ENCODE measurements around the gene TRAPPC12.

TRAPPC12 gene

GRCh38 chr2:3408781-3409180 is 29.3 kb downstream of the TRAPPC12 start:
- DNase-seq (ENCODE audit: low read depth in 2 of 2) = no peak

GRCh38 chr2:3409627-3410170 is 30.2 kb downstream of the TRAPPC12 start:
- no peak for DNase-seq (ENCODE audit: low read depth in 2 of 2)

DNA sequence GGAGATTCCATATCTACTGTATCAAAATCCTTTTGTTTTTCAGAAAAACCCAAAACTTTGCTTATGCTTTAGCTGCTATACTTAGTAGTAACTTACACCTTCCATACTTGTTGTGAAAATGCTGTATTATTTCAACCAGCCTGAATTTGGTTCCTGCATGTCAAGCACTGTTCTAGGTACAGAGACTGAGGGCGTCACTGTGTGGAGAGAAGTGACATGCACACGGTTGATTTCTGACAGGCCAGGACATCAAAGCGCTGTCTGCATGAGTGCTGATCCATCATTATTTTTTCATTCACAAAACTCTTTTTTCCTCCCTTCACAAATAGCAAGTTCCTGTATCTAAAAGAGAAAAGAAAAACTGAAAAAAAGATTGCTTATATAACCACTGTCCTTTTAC is 31.6 kb downstream of the TRAPPC12 start:
- DNase-seq (ENCODE audit: low read depth in 2 of 2) = no peak

DNA sequence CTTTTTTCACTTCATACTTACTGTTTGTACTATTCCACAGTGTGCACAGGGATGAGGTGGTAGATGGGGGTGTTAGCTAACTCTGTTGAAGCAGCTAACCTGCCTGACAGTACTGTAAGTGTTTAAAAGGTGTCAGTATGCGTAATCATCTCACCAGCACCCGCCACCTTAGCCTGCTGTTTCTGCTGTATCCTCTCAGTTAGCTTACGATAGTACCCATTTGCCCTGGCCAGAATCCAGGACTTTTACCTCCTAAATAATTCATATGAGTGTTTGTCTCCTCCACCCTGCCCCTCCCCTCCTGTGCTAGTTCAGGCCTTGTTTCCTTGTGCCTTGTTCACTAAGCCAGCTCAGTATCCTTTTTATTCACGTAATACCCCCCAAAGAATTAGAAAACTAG is 34.2 kb downstream of the TRAPPC12 start:
- no peak for DNase-seq (ENCODE audit: low read depth in 2 of 2)

- DNase-seq (ENCODE audit: low read depth in 2 of 2) = no peak
These were observed 34.8 kb downstream of the TRAPPC12 start for GRCh38 chr2:3414133-3414860.

- DNase-seq (ENCODE audit: low read depth in 2 of 2) = no peak
These were observed 39.4 kb downstream of the TRAPPC12 start for GRCh38 chr2:3418766-3419404.

DNA sequence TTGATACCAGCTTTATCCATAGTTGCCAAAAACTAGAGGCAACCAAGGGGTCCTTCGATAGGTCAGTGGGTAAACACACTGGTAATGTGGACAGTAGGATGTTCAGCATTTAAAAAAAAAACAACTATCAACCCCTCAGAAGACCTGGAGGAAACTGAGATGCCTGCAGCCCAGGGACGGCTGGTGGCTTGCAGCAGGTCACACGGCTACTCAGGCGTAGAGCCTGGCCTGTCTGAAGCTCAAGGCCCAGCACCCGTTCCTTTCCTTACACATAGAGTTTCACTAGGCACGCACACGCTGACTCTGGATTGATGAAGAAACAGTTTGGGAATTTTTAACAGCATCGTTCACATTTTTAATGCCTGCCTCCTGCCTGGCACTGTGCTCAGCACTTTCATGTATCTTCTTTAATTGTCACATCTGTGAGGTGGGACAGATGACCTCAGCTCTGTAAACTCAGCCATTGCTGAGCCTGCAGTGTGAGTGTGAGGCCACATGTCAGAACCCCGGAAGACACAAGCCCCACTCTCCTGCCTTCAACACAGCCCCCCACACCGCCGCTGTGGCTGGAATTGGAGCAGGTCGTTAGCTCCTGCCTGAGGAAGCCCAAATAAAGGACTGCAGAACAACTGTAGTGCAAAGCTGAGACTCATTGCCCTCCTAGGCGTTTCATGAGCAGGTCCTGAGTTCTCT is 40.7 kb downstream of the TRAPPC12 start:
- DNase-seq (ENCODE audit: low read depth in 2 of 2) = no peak

DNA sequence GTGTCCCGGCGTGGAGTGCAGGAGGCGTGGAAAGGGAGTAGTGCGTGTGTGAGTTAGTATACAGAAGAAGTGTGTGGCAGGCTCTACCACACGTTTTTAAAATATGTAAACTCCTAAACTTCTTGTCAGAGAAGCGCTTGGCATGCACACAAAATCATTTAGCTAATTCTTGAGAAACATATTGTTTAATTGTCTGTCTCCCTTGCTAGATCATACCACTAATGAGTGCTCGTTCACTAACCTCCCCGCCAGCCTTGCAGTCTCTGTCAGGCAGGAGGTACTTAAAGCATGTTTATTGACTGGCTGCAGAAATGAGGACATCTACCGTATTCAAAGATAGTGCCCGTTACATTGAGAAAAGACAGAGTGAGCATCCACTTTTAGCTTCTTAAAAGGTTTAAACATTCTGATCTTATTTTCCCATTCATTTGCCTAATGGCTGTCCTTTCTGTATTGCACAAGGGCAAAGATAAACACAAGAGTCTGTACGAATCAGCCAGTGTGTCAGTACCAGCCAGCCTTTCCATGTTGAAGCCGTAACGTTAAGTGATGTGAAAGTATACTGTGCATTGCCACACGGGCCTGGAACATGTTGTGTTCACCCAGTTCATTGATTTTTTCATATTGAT is 41.4 kb downstream of the TRAPPC12 start:
- no peak for DNase-seq (ENCODE audit: low read depth in 2 of 2)

- DNase-seq (ENCODE audit: low read depth in 2 of 2) = no peak
These were observed 42.1 kb downstream of the TRAPPC12 start for GRCh38 chr2:3421580-3421979.

- no peak for DNase-seq (ENCODE audit: low read depth in 2 of 2)
These were observed 42.8 kb downstream of the TRAPPC12 start for GRCh38 chr2:3422161-3422779.

GRCh38 chr2:3423492-3424170 is 44.1 kb downstream of the TRAPPC12 start:
- DNase-seq (ENCODE audit: low read depth in 2 of 2) = peak; percentile 73 to 76

- DNase-seq (ENCODE audit: low read depth in 2 of 2) = no peak
These were observed 44.8 kb downstream of the TRAPPC12 start for GRCh38 chr2:3424171-3424795.

GRCh38 chr2:3426615-3427014 is 47.1 kb downstream of the TRAPPC12 start:
- DNase-seq (ENCODE audit: low read depth in 2 of 2) = no peak

- no peak for DNase-seq (ENCODE audit: low read depth in 2 of 2)
These were observed 47.8 kb downstream of the TRAPPC12 start for GRCh38 chr2:3427272-3427671.

DNA sequence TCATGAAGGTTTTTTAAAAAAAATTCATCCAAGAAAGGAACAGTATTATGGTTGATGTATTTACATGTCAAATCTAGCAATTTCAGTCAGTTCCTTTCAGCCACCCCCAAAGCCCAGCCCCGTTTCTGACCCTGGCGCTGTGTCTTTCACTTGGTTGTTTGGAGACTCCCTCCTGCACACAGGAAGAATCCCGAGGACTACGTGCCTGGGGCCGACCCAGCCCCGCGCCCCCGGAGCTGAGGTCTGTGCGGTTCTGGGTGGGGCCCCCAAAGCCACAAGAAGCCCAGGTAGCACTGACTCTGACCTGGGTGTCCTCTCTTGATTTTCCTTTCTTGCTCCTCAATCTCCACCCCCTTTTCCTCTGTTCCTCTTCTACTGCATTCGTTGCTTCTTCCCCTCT is 49.1 kb downstream of the TRAPPC12 start:
- no peak for DNase-seq (ENCODE audit: low read depth in 2 of 2)

DNA sequence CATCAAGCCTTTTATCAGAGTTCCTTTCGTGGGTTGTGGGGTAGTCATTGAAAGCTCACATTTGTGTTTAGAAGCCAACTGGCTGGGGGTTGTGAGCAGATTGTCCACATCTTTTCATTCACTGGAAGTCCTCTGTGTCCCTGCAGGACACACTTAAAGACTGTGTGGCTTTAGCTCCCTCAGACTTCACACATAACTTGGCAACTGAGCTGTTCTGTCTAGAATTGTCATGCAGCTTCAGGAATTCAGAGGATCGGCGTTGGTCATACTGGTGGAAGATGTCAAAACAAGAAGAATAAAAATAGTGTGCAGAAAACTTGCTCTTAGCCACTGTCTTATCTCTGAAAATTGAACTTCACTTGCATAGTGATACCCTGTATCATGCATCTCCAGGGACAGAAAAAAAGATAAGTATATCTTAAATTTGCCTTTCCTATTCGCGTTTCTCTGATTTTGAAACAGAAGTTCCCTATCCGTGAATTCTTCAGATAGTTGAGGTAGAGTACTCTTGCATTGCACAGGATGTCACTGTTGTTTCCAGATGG is 49.6 kb downstream of the TRAPPC12 start:
- no peak for DNase-seq (ENCODE audit: low read depth in 2 of 2)

GRCh38 chr2:3430172-3430571 is 50.7 kb downstream of the TRAPPC12 start:
- no peak for DNase-seq (ENCODE audit: low read depth in 2 of 2)

- no peak for DNase-seq (ENCODE audit: low read depth in 2 of 2)
These were observed 51.4 kb downstream of the TRAPPC12 start for GRCh38 chr2:3430740-3431490.

DNA sequence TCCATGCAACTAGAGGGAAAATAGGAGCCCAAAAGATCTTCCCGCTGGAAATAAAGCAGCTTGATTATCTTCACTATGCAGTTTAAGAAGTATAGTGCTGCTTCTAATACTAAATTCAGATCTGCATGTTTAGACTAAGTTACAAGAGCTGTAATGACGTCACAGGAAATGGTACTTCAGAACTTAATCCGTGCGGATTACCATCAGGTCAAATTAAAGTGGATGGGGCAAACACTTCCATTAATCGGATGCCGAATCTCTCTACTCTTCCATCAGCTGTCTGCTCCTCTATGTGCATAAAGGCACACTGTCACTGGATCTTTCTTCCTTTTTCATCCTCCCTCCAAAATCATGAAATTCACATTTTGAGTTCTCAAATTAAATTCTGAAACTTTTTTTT is 52.6 kb downstream of the TRAPPC12 start:
- DNase-seq (ENCODE audit: low read depth in 2 of 2) = no peak

All from stimulated activated CD4-positive, alpha-beta T cell treated with anti-CD3 and anti-CD28 coated beads, Interleukin-1b, Interleukin-23, amount 100 ng/mL, for 4 hours (primary cell).